Right lobe of liver (tissue), 4 donors: ENCODE measurements around the gene LAMB1.

Experiments used
- CTCF ChIP-seq, 4 donors: fragments of 200-600 bp in 3 of 4; fragments of 450-650 bp in 1 of 4; IDR thresholded peaks; one replicate each; pipeline versions ENCODE4 v1.5.1 to v1.8.0; 2016 to 2022; ENCODE audit warnings: antibody characterized with exemption in 4 of 4, mild to moderate bottlenecking in 2 of 4
- POLR2A ChIP-seq: fragments of 450-650 bp; IDR thresholded peaks from one replicate; pipeline ENCODE4 v1.6.1; 2017; ENCODE audit warnings: antibody characterized with exemption, mild to moderate bottlenecking
- donor health status: DM: no; HTN: no; CAD: no.
- donor health status: DM: no; HTN: no; CAD: no.
- donor health status: DM: no; HTN: yes; CAD: no.

GRCh38 chr7:107971100-107971499, 31.9 kb downstream of the LAMB1 start:
- TF ChIP-seq POLR2A = no peak
- TF ChIP-seq CTCF (IDR thresholded peaks at IDR 0.05) = no peak
